Stimulated activated CD8-positive, alpha-beta memory T cell treated with anti-CD3 and anti-CD28 coated beads, Interleukin-15, amount 100 ng/mL, for 1 hour (primary cell): ENCODE results near the gene GNG3.

Experiments
- DNase-seq: peaks from one replicate; pipeline ENCODE4 v3.0.0-alpha.2; 2020; ENCODE audit warnings: low read depth

GNG3 gene

GRCh38 chr11:62757846-62758788 is 50.6 kb downstream of the GNG3 start:
- DNase-seq = no peak
